PFSK-1 (cell line): Measurements from ENCODE around the gene TNFSF4.

Experiments used
- FOXP2 ChIP-seq: optimal IDR thresholded peaks from 2 replicates; pipeline ENCODE3; 2011; ENCODE audit warnings: borderline replicate concordance, control low read depth, inconsistent platforms; ENCODE audit not compliant: insufficient read depth; ENCODE audit errors: extremely low read length, extremely low read depth
- POLR2AphosphoS5 ChIP-seq: IDR thresholded peaks from 2 replicates; pipeline ENCODE4 v1.6.1; 2012; ENCODE audit warnings: low read depth, mild to moderate bottlenecking, control low read depth, low read length, moderate library complexity
- REST ChIP-seq, 2 experiments: IDR thresholded peaks; 2 replicates each; pipeline versions ENCODE4 v1.6.1 to v1.8.0; 2011 to 2012; ENCODE audit warnings: low read depth in 2 of 2, low read length in 2 of 2, control low read depth in 1 of 2, inconsistent platforms in 1 of 2, mild to moderate bottlenecking in 1 of 2, moderate library complexity in 1 of 2; ENCODE audit not compliant: insufficient read depth in 1 of 2
- SIN3A ChIP-seq: IDR thresholded peaks from 2 replicates; pipeline ENCODE4 v1.6.1; 2012; ENCODE audit warnings: mild to moderate bottlenecking, low read length, moderate library complexity, borderline replicate concordance; ENCODE audit not compliant: insufficient read depth
- TAF1 ChIP-seq: IDR thresholded peaks from 2 replicates; pipeline ENCODE4 v1.6.1; 2012; ENCODE audit warnings: low read length, control low read depth, borderline replicate concordance; ENCODE audit not compliant: insufficient read depth

TNFSF4 gene

GRCh38 chr1:173210283-173210682 is 3.2 kb upstream of the TNFSF4 start:
- TF ChIP-seq POLR2AphosphoS5: no peak
- no peak for TF ChIP-seq SIN3A
- no peak for TF ChIP-seq REST (IDR thresholded peaks at IDR 0.05; ENCODE audit: insufficient read depth in 1 of 2, low read depth in 2 of 2, low read length in 2 of 2)
- TF ChIP-seq FOXP2: no peak
- TF ChIP-seq TAF1: no peak

GRCh38 chr1:173208868-173209267 is 1.7 kb upstream of the TNFSF4 start:
- TF ChIP-seq FOXP2: no peak
- no peak for TF ChIP-seq POLR2AphosphoS5
- TF ChIP-seq TAF1: no peak
- TF ChIP-seq REST (IDR thresholded peaks at IDR 0.05; ENCODE audit: insufficient read depth in 1 of 2, low read depth in 2 of 2, low read length in 2 of 2): no peak
- no peak for TF ChIP-seq SIN3A

- TF ChIP-seq TAF1: no peak
- TF ChIP-seq REST (IDR thresholded peaks at IDR 0.05; ENCODE audit: insufficient read depth in 1 of 2, low read depth in 2 of 2, low read length in 2 of 2): no peak
- no peak for TF ChIP-seq FOXP2
- TF ChIP-seq POLR2AphosphoS5: no peak
- TF ChIP-seq SIN3A: no peak
Observed at GRCh38 chr1:173208146-173208545, 1.0 kb upstream of the TNFSF4 start.

GRCh38 chr1:173205146-173206051 is 1.7 kb downstream of the TNFSF4 start:
- no peak for TF ChIP-seq FOXP2
- no peak for TF ChIP-seq REST (IDR thresholded peaks at IDR 0.05; ENCODE audit: insufficient read depth in 1 of 2, low read depth in 2 of 2, low read length in 2 of 2)
- TF ChIP-seq TAF1: no peak
- TF ChIP-seq POLR2AphosphoS5: no peak
- no peak for TF ChIP-seq SIN3A

GRCh38 chr1:173204693-173205092 is 2.4 kb downstream of the TNFSF4 start:
- no peak for TF ChIP-seq REST (IDR thresholded peaks at IDR 0.05; ENCODE audit: insufficient read depth in 1 of 2, low read depth in 2 of 2, low read length in 2 of 2)
- TF ChIP-seq FOXP2: no peak
- no peak for TF ChIP-seq POLR2AphosphoS5
- no peak for TF ChIP-seq SIN3A
- no peak for TF ChIP-seq TAF1
